Neutrophil (primary cell): ENCODE measurements around the gene AIM2.

Experiments
- H3K27ac ChIP-seq: fragments of 200-600 bp; sonication (generic); 2 replicates; pipeline ENCODE4 v1.5.1; 2016; ENCODE audit warnings: mild to moderate bottlenecking, moderate library complexity
- H3K27me3 ChIP-seq: fragments of 200-600 bp; sonication (generic); 2 replicates; pipeline ENCODE4 v1.6.0; 2016; ENCODE audit warnings: mild to moderate bottlenecking
- H3K36me3 ChIP-seq: fragments of 200-600 bp; sonication (generic); 2 replicates; pipeline ENCODE4 v1.5.1; 2017
- H3K4me1 ChIP-seq, 2 experiments: fragments of 200-600 bp in 1 of 2; sonication (generic) in 1 of 2; 1 replicate in 1 of 2; 2 replicates in 1 of 2; pipeline versions ENCODE4 v1.5.1 to v1.6.1; 2013 to 2016; ENCODE audit warnings: low read depth in 1 of 2, low read length in 1 of 2, mild to moderate bottlenecking in 1 of 2, moderate library complexity in 1 of 2; ENCODE audit not compliant: control insufficient read depth in 1 of 2, insufficient read depth in 1 of 2
- H3K4me3 ChIP-seq, 2 experiments: fragments of 200-600 bp in 1 of 2; sonication (generic) in 1 of 2; 1 replicate in 1 of 2; 2 replicates in 1 of 2; pipeline ENCODE4 v1.5.1; 2013 to 2016; ENCODE audit warnings: low read depth in 1 of 2, low read length in 1 of 2, mild to moderate bottlenecking in 1 of 2, moderate library complexity in 1 of 2
- H3K9me3 ChIP-seq: fragments of 200-600 bp; sonication (generic); 2 replicates; pipeline ENCODE4 v1.5.1; 2016
- CTCF ChIP-seq: fragments of 200-600 bp; sonication (generic); IDR thresholded peaks from 2 replicates; pipeline ENCODE4 v1.5.1; 2016; ENCODE audit warnings: antibody characterized with exemption

The AIM2 gene

GRCh38 chr1:159076438-159077119 is at the start of gene AIM2:
AIM2 (minus strand) TSS chr1:159076766; CDS start chr1:159073499, 3,267 bp downstream.
- Histone ChIP-seq H3K4me1 (peaks cover 74 to 78% of the 10 kb centered on the region in 2 experiments), H3K27me3 (no peaks in the 10 kb centered on the region), H3K36me3 (no peaks in the 10 kb centered on the region), H3K4me3 (peak within 1 kb of the TSS; percentile 52 to 57), H3K9me3 (no peaks in the 10 kb centered on the region), H3K27ac (peak within 1 kb of the TSS; percentile 86)
- TF ChIP-seq CTCF = no peak

- Histone ChIP-seq H3K36me3 (no peaks in the 10 kb centered on the region), H3K4me1 (no peaks in the 10 kb centered on the region), H3K9me3 (no peaks in the 10 kb centered on the region), H3K27me3 (no peaks in the 10 kb centered on the region), H3K4me3 (no peak overlapping the region), H3K27ac (no peak overlapping the region)
- TF ChIP-seq CTCF = no peak
These were observed 47.0 kb upstream of the AIM2 start for GRCh38 chr1:159123587-159123986.

GRCh38 chr1:159122005-159122621 is 45.5 kb upstream of the AIM2 start:
- no peaks in the 10 kb centered on the region for H3K36me3 ChIP-seq
- no peaks in the 10 kb centered on the region for H3K9me3 ChIP-seq
- TF ChIP-seq CTCF = no peak
- no peak overlapping the region for H3K4me3 ChIP-seq
- no peak overlapping the region for H3K27ac ChIP-seq
- H3K27me3 ChIP-seq = no peaks in the 10 kb centered on the region
- no peaks in the 10 kb centered on the region for H3K4me1 ChIP-seq

GRCh38 chr1:159121526-159121925 is 45.0 kb upstream of the AIM2 start:
- Histone ChIP-seq H3K27ac (no peak overlapping the region), H3K36me3 (no peaks in the 10 kb centered on the region), H3K27me3 (no peaks in the 10 kb centered on the region), H3K9me3 (no peaks in the 10 kb centered on the region), H3K4me1 (no peaks in the 10 kb centered on the region), H3K4me3 (no peak overlapping the region)
- no peak for TF ChIP-seq CTCF

- Histone ChIP-seq H3K4me1 (no peaks in the 10 kb centered on the region), H3K4me3 (no peak overlapping the region), H3K9me3 (no peaks in the 10 kb centered on the region), H3K27ac (no peak overlapping the region), H3K27me3 (no peaks in the 10 kb centered on the region), H3K36me3 (no peaks in the 10 kb centered on the region)
- TF ChIP-seq CTCF = no peak
These were observed 43.8 kb upstream of the AIM2 start for GRCh38 chr1:159120317-159120716.
